Muscle layer of colon (tissue), 2 donors: ENCODE data around the gene S100A2.

Experiments
- H3K27ac ChIP-seq: one replicate; pipeline ENCODE4 v1.7.0; 2013; ENCODE audit warnings: low read depth, mild to moderate bottlenecking, low read length, moderate library complexity
- H3K27me3 ChIP-seq, 2 donors: one replicate each; pipeline ENCODE4 v1.7.0; 2013; ENCODE audit warnings: low read length in 2 of 2, mild to moderate bottlenecking in 2 of 2; ENCODE audit not compliant: insufficient read depth in 2 of 2, control insufficient read depth in 1 of 2
- H3K36me3 ChIP-seq: one replicate; pipeline ENCODE4 v1.7.0; 2013; ENCODE audit warnings: mild to moderate bottlenecking, low read length; ENCODE audit not compliant: insufficient read depth
- H3K4me1 ChIP-seq: one replicate; pipeline ENCODE4 v1.7.0; 2013; ENCODE audit warnings: mild to moderate bottlenecking, low read length; ENCODE audit not compliant: insufficient read depth
- H3K4me3 ChIP-seq, 2 donors: one replicate each; pipeline ENCODE4 v1.7.0; 2013; ENCODE audit warnings: low read length in 2 of 2, low read depth in 1 of 2, mild to moderate bottlenecking in 1 of 2, moderate library complexity in 1 of 2
- H3K9ac ChIP-seq: one replicate; pipeline ENCODE4 v1.7.0; 2013; ENCODE audit warnings: low read length
- H3K9me3 ChIP-seq: one replicate; pipeline ENCODE4 v1.7.0; 2013; ENCODE audit warnings: mild to moderate bottlenecking, low read length
- donor health status: abdominal sarcoma.
- donor health status: Adenocarcinoma of cecum.

S100A2 gene

GRCh38 chr1:153548722-153549688 is 16.6 kb downstream of the S100A2 start, which contains the start of gene S100A3:
Gene S100A3 (minus strand): TSS chr1:153549258. CDS start chr1:153548485, 773 bp downstream.
- H3K9ac ChIP-seq, result no peak within 1 kb of the TSS
- no peak within 1 kb of the TSS for H3K27ac ChIP-seq

GRCh38 chr1:153547560-153548551 is 17.8 kb downstream of the S100A2 start:
- no peaks in the 10 kb centered on the region for H3K27me3 ChIP-seq
- no peaks in the 10 kb centered on the region for H3K9me3 ChIP-seq
- peaks cover 75% of the 10 kb centered on the region for H3K4me1 ChIP-seq
- H3K27ac ChIP-seq, result no peak overlapping the region
- H3K36me3 ChIP-seq, result peaks cover 13% of the 10 kb centered on the region
- no peak overlapping the region for H3K9ac ChIP-seq
- peak overlapping the region in 1 of 2 donors; percentile 29 for H3K4me3 ChIP-seq

More at GRCh38 chr1:153548722-153549688, 16.6 kb downstream of the S100A2 start, which contains the start of gene S100A3:
- Histone ChIP-seq H3K4me3 (peak within 1 kb of the TSS in 1 of 2 donors; percentile 29), H3K36me3 (peaks cover 4% of the 10 kb centered on the region), H3K4me1 (peaks cover 70% of the 10 kb centered on the region), H3K9me3 (no peaks in the 10 kb centered on the region), H3K27me3 (no peaks in the 10 kb centered on the region)

- Histone ChIP-seq H3K4me1 (peaks cover 84% of the 10 kb centered on the region), H3K4me3 (peak overlapping the region in 1 of 2 donors; percentile 64), H3K9ac (peak overlapping the region; percentile 59), H3K9me3 (no peaks in the 10 kb centered on the region), H3K36me3 (peaks cover 13% of the 10 kb centered on the region), H3K27ac (no peak overlapping the region), H3K27me3 (no peaks in the 10 kb centered on the region)
Measured at GRCh38 chr1:153546796-153547559, 18.7 kb downstream of the S100A2 start.

- Histone ChIP-seq H3K4me3 (peak overlapping the region in 1 of 2 donors; percentile 64), H3K9ac (peak overlapping the region; percentile 59), H3K4me1 (peaks cover 84% of the 10 kb centered on the region)
Measured at GRCh38 chr1:153546371-153546770, 19.3 kb downstream of the S100A2 start.

GRCh38 chr1:153545067-153546055 is 20.3 kb downstream of the S100A2 start, which contains the start of gene S100A4:
Gene S100A4 (minus strand): TSS chr1:153545806. CDS start chr1:153544794, 1,012 bp downstream.
- Histone ChIP-seq H3K4me1 (peaks cover 82% of the 10 kb centered on the region), H3K4me3 (peak within 1 kb of the TSS; percentile 34 to 64), H3K9me3 (no peaks in the 10 kb centered on the region), H3K27ac (peak within 1 kb of the TSS; percentile 65), H3K36me3 (peaks cover 13% of the 10 kb centered on the region), H3K27me3 (no peaks in the 10 kb centered on the region), H3K9ac (peak within 1 kb of the TSS; percentile 59)

More at GRCh38 chr1:153546371-153546770, 19.3 kb downstream of the S100A2 start:
- no peaks in the 10 kb centered on the region for H3K27me3 ChIP-seq
- H3K36me3 ChIP-seq, result peaks cover 13% of the 10 kb centered on the region
- H3K9me3 ChIP-seq, result no peaks in the 10 kb centered on the region
- H3K27ac ChIP-seq, result peak overlapping the region; percentile 65

- Histone ChIP-seq H3K9ac (peak overlapping the region; percentile 59), H3K36me3 (peaks cover 13% of the 10 kb centered on the region), H3K4me1 (peaks cover 74% of the 10 kb centered on the region), H3K27me3 (no peaks in the 10 kb centered on the region), H3K4me3 (peak overlapping the region; percentile 34 to 64), H3K9me3 (no peaks in the 10 kb centered on the region), H3K27ac (peak overlapping the region; percentile 65)
Measured at GRCh38 chr1:153544453-153545066, 21.1 kb downstream of the S100A2 start.

- peaks cover 13% of the 10 kb centered on the region for H3K36me3 ChIP-seq
- no peaks in the 10 kb centered on the region for H3K9me3 ChIP-seq
- H3K27ac ChIP-seq, result peak overlapping the region; percentile 14
- peak overlapping the region in 1 of 2 donors; percentile 64 for H3K4me3 ChIP-seq
- peak overlapping the region; percentile 59 for H3K9ac ChIP-seq
- H3K27me3 ChIP-seq, result no peaks in the 10 kb centered on the region
- H3K4me1 ChIP-seq, result peaks cover 66% of the 10 kb centered on the region
Measured at GRCh38 chr1:153543736-153544135, 21.9 kb downstream of the S100A2 start.

- Histone ChIP-seq H3K27me3 (no peaks in the 10 kb centered on the region), H3K4me3 (peak overlapping the region in 1 of 2 donors; percentile 64), H3K9ac (no peak overlapping the region), H3K36me3 (peaks cover 13% of the 10 kb centered on the region), H3K4me1 (peaks cover 60% of the 10 kb centered on the region), H3K9me3 (no peaks in the 10 kb centered on the region), H3K27ac (peak overlapping the region; percentile 14)
Measured at GRCh38 chr1:153542956-153543711, 22.5 kb downstream of the S100A2 start.
